Endometrium (tissue), 2 donors: ENCODE results near the gene TPSAB1.
"Not testable (repeated sequence)": the region's sequence is repeated elsewhere in the genome, so short reads cannot be mapped to it uniquely, and the experiment has no call there.

Experiments
- FAIRE-seq: peaks from 2 replicates; lab custom pipeline; 2012; peaks lifted over from hg19 to GRCh38; lab: Jason Lieb, UNC
- donor health status: control.
- donor health status: control.

Gene TPSAB1

DNA sequence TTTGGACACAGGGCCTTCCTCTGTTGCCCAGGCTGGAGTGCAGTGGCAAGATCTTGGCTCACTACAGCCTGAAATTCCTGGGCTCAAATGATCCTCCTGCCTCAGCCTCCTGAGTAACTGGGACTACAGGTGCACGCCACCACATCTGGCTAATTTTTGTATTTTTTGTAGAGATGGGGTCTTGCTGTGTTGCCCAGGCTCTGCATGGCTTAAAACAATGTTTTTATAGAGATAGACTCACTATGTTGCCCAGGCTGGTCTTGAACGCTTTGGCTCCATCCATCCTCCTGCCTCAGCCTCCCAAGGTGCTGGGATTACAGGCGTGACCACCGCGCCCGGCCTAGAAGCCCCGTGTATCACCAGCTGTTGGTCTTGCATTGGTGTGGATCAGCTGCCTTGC, 28.9 kb downstream of the TPSAB1 start:
- FAIRE-seq, result not testable (repeated sequence)

DNA sequence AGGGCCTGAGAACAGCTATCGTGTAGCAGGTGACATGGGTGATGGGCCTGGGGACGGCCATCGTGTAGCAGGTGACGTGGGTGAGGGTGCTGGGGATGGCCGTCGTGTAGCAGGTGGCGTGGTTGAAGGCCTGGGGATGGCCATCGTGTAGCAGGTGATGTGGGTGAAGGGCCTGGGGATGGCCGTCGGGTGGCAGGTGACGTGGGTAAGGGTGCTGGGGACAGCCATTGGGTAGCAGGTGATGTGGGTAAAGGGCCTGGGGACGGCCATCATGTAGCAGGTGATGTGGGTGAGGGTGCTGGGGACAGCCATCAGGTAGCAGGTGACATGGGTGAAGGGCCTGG, 30.8 kb downstream of the TPSAB1 start:
- no peak for FAIRE-seq

DNA sequence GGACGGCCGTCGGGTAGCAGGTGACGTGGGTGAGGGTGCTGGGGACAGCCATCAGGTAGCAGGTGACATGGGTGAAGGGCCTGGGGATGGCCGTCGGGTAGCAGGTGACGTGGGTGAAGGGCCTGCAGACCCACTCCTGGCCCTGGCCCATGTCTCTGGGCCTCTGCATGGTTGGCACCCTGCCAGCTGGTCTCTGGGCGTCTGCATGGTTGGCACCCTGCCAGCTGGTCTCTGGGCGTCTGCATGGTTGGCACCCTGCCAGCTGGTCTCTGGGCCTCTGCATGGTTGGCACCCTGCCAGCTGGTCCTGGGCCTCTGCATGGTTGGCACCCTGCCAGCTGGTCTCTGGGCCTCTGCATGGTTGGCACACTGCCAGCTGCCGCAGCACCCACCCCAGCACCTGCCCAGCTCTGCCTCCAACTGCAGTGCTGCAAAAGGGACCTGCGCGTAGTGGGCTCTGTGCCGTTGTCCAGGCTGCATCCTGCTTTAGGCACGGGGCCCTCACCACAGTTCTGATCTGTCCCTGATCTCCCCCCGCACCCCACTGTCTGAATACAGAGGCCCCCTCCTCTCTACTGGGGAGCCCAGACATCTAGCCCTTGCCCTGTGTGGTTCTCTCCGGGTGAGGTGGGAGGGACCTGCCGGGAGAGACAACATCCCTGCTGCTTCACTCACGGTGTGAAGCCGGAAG, 31.4 kb downstream of the TPSAB1 start:
- not testable (repeated sequence) for FAIRE-seq

DNA sequence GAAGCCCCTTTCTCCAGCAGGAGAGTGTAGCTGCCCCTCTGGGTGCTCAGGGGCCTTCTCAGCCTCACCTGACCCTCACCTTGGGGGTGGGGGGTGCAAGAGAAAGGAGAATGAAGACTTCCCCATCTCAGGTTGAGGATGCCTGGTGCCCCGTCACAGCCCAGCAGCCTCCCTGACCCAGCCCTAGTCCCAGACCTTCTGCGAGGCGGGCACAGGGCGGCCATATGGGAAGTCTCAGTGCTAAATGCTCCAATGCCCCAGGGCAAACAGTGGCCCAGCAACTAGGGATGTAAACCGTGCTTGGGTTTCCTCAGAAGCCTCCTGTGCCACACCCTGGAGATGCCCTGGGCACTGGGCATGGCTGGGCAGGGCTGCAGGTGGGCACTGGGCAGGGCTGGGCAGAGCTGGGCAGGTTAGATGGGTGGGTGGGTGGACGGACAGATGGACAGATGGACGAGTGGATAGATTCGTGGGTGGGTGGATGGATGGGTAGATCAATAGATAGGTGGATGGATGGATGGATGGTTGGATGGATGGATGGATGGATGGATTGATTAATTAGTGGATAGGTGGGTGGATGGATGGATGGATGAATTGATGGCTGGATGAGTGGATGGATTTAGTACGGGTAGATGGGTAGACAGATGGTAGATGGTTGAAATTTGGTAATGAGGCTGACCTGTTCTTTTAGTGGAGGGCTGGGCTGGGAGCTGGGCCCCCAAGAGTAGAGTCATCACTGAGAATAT, 32.1 kb downstream of the TPSAB1 start:
- FAIRE-seq, result no peak

DNA sequence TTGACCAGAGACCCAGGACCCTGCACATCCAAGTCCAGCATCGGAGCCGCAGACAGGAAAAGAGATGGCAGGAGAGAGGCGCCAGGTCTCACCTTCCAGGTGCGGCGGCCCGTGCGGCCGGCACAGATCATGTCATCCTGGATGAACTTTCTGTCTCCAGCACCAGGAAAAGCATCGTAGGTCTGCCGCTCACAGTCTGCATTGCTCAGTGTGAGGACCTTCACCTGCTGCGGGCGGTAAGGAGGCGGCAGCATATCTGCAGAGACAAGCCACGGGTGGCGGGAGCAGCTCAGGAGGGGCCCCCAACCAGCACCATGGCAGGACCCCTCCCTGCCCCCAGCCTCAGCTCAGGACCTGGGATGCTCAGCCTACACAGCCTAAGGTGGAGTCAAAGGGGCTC, 33.3 kb downstream of the TPSAB1 start:
- no peak for FAIRE-seq

DNA sequence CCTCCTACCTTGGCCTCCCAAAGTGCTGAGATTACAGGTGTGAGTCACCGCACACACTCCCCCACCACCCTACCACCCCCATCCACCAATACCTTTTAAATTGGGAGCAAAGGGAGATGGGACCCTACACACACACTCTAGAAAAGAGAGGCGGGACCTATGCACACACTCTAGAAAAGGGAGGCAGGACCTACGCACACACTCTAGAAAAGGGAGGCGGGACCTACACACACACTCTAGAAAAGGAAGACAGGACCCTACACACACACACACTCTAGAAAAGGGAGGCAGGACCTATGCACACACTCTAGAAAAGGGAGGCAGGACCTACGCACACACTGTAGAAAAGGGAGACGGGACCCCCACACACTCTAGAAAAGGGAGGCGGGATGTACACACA, 34.3 kb downstream of the TPSAB1 start:
- FAIRE-seq, result no peak

DNA sequence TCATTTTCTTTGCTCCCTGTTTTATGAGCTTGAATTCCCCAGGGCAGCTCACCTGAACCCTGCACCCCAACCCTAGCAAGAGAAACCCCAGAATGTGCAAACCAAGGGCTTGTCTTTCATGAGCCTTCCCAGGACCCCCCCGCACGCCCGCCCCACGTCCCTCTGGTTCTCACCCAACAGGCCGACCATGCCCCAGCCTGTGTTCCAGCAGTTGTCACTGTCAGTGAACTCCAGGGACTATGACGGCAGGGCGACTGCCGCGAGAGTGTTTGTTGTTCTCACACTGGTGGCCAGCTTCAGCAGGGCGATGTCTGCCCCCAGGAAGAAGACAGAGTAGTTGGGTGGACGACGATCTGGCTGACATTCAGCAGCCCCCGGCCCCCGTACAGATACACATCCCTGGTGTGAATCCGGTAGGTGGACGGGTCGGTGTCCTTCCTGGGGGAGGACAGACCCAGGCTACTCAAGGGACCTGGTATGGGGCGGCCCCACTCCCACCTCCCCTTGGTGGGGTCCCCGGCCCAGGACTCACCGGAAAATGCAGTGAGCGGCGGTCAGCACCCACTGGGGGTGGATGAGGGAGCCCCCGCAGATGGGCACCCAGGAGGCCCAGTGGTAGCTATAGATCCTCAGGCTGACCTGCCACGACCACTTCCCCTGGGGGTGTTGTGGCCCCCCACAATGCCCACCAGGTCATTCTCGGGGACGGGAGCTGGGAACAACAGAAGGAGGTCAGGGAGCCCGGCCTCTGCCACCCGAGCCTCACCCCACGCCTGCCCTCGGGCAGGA, 35.5 kb downstream of the TPSAB1 start:
- no peak for FAIRE-seq

DNA sequence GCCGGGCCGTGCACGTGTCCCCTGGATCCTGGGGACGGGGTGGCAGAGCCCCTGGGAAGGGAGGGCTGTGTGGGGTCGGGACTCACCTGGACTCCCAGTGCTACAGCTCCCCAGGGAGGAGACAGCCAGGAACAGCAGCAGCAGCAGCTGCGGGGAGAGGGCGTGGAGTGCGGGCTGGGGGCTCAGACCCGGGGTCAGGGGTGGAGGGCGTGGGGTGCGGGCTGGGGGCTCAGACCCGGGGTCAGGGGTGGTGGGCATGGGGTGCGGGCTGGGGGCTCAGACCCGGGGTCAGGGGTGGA, 36.0 kb downstream of the TPSAB1 start:
- FAIRE-seq, result no peak

DNA sequence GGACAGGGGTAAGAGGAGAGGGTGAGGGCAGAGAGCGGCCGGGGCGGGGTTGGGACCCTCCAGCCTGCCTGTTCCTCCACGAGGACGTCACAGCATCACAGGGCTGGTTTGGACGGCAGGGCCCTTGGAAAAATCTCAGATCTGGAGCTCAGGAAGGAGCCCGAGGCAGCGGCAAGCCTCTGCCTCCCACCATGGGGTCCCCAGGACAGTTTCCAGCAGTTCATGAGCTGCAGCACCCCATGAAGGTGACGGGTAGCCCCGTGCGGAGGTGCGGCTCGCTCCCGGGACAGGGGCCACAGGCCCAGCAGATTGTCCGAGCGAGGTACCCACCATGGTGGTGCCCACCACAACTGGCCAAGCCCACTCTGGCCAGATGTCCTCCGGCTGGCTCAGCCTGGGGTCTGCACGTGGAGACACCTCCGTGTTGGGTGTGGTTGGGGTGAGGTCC, 36.7 kb downstream of the TPSAB1 start:
- no peak for FAIRE-seq

DNA sequence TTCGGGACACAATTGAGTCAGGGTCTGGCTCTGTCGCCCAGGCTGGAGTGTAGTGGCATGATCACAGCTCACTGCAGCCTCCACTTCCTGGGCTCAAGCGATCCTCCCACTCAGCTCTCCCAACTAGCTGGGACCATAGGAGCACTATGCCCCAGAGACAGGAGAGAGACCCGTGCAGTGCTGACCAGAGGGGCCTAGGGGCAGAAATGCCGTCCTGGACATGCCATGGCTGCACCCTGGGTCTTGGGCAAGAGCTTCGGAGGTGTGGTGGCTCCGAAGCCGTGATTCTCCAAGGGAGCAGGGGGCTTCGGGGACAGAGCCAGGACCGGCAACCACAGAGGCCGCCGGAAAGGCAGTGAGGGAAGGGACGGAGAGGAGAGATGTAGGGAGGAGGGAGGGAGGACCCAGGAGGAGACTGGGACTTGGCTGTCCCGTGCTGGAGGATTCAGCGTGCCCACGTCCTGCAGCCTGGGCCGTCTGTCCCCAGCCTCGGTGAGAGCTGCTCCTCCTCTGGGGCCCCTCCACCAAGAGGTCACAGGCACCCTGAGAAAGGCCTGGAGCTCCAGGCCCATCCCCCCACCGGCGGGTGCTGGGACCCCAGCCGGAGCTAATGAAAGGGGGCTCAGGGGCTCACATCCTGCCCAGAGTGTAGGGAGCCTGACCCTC, 37.2 kb downstream of the TPSAB1 start:
- no peak for FAIRE-seq

DNA sequence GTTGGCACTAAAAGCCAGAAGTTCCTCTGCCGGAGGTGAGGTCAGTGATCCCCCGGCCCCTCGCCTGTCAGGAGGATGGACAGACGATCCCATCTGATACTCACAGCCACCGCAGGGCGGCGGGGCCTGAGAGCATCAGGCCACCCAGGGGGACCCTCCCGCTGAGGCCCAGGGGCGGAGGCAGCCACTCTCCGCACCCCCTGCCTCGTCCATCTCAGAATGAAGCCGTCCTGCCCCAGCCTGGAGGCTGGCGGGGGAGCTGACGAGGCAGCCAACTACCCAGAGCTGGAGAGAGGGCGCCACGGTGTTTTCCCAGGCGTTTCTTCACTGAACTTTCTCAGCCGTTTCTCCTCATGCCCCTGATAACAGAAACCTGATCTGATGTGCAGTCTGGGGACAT, 38.0 kb downstream of the TPSAB1 start:
- no peak for FAIRE-seq

DNA sequence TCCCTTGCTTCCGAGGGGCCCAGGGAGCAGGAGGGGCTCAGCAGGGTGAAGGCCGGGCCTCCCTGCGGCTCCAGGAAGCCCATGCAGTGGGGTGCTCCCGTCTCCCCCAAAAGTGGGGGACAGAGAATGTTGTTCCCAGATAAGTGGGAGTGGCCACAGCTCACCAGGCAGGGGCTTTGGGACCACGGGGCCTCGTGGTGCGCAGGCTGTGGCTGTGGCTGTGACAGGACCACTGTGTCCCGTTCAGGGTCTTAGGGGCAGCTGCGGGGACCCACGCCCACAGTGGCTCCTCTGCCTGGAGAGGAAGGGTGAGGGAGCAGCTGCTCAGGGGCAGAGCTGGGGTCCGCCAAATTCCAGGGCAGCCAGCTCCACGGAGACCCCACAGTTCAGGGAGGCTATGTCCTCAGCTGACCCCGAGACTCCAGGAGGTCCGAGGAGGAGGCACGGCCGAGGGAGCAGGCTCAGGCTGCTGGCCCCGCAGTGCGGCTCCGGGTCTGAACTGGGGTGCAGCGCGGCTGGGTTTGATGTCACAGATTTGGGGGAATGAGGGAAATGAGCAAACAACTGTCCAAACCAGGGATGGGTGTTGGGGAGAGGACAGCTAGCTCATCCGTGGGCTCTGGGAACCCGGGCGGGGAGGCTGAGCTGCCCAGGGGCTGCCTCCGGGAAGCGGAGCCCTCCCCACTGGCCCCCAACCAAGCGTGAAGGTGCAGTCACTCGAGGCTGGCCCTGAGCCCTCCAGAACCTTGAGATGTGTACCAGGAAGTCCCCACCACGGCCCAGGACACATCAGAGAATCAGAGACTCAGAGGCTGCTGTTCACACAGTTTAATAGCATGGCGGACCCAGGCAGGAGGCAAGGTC, 38.8 kb downstream of the TPSAB1 start:
- no peak for FAIRE-seq

DNA sequence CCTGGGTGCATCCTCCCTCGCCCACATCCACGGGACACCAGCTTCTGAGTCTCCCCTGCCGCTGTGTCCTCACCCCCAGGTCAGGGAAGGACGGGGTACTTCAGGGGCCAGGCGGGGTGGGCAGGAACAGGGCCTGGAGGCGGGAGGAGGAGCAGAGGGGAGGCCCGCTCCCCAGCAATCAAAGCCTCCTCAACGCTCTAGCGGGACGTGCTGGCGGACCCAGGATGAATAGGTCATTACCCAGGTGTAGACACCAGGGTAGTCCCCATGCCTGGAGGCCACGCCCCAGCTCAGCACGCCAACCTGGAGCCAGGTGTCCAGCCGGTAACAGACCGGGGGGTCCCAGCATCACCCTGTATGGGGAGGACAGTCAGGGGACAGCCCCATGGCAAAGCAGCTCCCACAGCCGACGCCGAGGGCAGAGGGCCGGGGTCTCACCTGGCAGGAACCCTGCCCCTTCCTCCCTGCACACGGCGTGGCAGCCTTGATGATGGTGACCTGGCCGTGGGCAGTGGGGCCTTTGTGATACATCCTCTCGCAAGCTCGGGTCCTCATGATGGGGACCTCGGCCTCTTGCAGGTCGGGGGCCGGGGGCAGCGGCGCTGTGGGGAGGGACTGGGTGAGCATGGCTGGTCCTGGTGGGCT, 39.6 kb downstream of the TPSAB1 start:
- FAIRE-seq, result no peak

DNA sequence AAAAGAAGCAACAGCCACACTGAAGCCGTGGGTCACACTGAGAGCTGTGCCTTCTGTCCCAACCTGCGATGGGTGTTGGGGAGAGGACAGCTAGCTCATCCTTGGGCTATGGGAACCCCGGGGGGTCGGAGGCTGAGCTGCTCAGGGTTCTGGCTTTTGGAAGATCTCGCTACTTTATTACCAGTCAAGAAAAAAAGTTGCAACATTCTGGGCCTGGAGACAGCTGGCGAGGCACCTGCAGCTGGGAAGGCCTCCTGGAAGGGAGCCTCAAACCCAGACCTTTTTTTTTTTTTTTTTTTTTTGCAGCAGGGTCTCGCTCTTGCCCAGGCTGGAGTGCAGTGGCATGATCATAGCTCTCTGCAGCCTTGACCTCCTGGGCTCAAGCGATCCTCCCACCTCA, 40.3 kb downstream of the TPSAB1 start:
- no peak for FAIRE-seq

DNA sequence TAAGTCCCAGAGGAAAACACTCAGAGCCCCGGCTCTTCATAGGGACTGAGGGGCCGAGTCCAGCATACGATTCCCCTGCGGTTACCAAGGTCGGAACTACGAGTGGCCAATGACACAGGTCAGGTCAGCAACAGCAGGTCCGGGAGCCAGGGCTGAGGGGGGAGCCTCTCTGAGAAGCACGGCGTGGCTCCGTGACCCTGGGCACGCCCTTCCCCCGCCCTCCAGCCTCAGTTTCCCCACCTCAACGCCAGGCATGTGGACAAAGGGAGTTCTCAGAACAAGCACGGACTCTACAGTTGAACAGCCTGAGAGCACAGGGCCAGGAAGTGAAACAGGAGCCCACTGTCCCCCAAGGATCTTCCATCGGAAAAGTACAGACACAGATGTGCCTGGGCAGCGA, 41.0 kb downstream of the TPSAB1 start:
- FAIRE-seq, result no peak

DNA sequence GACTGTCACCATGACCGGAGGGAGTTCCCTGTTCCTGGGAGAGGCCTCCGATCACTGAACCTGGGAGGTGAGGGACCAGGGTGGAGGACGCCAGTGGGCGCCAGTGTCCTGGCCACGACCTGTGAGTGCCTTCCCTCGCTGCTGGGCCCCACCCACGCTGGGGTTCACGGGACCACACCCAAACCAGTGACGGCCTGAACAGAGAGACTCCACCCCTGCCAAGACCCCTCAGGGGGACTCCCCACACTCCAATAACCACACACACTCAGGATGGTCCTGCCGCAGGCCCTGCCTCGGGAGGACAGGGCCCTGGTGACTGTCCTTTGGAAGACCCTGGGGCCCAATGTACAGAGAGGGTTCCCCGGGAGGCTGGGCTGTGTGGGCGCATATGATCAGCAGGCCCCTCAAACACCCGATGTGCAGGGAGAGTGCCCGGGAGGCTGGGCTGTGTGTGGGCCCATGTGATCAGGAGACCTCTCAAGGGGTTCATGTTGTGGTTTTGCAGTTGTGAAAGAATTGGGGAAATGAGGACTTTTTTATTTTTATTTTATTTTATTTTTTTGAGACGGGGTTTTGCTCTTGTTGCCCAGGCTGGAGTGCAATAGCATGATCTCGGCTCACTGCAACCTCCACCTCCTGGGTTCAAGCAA, 41.9 kb downstream of the TPSAB1 start:
- no peak for FAIRE-seq

DNA sequence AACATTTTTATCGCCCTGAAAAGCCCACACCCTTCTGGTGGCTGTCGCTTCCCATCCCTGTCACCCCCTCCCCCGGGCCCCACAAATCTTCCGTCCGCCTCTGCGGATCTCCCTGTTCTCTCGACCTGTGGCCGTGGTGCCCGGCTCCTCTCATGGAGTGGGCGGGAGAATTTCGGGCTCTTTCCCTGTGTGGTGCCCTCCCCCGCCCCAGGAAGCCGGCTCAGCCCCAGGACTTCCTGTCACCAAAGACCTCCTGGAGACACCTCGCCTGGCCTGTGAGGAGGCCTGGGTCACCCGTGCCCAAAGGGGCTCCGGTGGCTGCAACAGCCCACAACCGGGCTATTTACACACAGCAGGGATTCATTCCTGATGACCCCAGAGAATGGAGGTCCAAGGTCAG, 42.8 kb downstream of the TPSAB1 start:
- no peak for FAIRE-seq

DNA sequence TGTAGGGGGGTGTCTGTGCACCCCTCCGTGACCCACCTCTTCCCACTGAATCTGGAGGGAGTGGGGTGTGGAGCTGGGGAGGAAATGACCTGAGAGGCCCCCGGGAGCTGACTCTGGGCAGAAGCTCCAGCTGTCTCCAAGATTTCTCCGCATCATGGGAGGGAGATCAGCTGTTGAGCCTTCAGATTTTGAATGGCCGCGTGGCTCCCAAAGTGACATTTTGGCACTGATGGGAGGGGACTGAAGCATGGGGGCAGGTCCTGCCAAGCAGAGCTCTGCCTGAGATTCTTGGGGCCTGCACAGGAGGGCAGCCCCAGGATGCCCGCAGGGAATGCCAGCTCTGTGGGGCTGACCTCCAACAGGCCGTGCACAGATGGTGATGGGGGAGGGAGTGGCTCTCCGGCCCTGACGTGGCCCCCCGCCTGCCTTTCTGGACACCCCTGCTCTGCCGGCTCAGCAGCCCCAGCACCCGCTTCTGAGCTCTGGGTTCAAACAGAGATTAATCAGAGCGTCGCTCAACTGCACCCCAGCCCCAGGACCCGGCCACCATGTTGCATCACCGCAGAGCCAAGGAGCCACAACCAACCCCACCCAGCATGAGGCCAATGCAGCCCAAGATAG, 43.6 kb downstream of the TPSAB1 start:
- no peak for FAIRE-seq

DNA sequence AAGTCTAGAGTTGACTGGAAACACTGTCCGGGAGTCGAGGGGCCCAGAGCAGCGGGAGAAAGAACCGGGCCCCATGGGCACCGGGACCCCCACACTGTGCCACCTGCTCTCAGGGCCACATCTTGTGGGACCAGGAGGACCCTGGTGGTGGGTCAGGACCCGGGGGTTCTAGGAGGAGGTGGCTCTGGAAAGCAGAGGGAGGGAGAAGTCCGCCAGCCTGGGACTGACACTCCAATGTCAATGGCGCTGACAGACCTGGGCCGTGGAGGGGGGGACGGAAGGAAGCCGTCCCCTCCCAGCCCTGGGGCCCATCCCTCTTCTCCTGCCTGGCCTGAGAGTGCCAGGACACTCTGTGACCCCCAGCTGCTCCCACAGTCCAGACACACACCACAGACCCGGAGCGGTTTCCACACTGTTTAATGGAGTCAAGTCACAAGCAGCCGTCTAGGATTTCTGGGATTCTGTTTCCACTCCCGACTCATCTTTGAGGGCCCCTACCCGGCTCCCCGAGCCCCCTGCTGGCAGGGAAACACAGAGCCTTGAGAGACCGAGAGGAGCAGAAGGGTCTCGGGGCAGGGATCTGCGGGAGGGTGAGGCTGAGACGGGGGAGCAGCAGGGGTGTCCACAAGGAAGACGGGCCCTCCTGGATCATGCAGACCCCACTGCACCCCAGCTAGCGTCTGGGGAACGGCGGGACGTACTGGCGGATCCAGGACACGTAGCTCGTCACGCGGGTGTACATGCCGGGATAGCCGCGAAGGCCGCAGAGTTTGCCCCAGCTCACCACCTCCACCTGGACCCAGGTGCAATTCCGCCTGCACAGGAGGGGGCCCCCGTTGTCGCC, 45.4 kb downstream of the TPSAB1 start:
- no peak for FAIRE-seq
